Measurements from ENCODE around the gene KCNH3. TPM values are rescaled to one million over a fixed set of nuclear protein-coding genes. Genes with fewer than 3 reads are reported as not detected.

The KCNH3 gene
- total RNA-seq, 4 donors from 2014 or later, result 0.15 to 1.0 (median 0.43) TPM

- Histone ChIP-seq H3K27me3 (no peaks in the 10 kb centered on the region), H3K36me3 (peaks cover 76% of the 10 kb centered on the region), H3K9me3 (no peaks in the 10 kb centered on the region), H3K4me3 (no peak overlapping the region), H3K27ac (no peak overlapping the region), H3K4me1 (no peaks in the 10 kb centered on the region)
- TF ChIP-seq EP300 (IDR thresholded peaks at IDR 0.05) (no peak), POLR2AphosphoS5 (IDR thresholded peaks at IDR 0.05) (no peak), CTCF (IDR thresholded peaks at IDR 0.05) (no peak)
- no peak for DNase-seq (ENCODE audit: low spot score in 2 of 2)
- WGBS, result 83% methylated on average over 6 of the region's 13 CpGs
Observed at GRCh38 chr12:49558526-49558925, 19.7 kb downstream of the KCNH3 start.

DNA sequence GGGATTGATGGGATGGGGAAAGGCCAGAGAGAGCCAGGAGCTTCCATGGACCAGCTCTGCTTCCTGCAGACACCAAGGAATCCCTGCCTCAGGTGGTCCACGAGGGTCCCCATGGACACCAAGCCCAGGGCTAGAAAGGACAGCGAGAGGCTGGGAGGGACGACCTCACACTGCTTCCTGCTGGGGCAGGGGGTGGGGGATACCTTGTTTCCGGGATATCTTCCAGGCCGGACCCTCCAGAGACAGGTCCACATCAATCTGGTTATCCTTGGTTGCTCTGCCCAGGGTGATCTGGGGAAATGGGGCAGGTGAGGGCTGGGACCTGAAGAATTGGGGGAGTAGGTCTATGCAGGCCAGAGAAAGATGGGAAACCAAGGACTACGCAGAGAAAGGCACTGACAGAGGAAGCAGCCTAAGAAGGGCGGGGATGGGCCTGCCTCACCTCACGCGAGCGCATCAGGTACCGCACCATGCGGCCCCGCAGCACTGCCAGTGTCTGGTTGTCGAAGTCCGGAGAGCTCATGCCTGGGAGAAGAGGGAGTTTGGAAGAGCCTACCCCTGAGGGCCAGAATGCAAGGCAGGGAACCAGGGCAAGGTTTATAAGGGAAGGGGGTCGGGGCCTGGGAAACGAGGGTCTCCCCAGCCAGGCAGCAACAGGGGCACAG lies 20.3 kb downstream of the KCNH3 start:
- WGBS, result 89% methylated on average over 17 of the region's 17 CpGs
- no peaks in the 10 kb centered on the region for H3K27me3 ChIP-seq
- H3K4me3 ChIP-seq, result no peak overlapping the region
- no peak for TF ChIP-seq CTCF (IDR thresholded peaks at IDR 0.05)
- TF ChIP-seq POLR2AphosphoS5 (IDR thresholded peaks at IDR 0.05), result no peak
- TF ChIP-seq EP300 (IDR thresholded peaks at IDR 0.05), result no peak
- TF ChIP-seq POLR2A (IDR thresholded peaks at IDR 0.05), result no peak
- H3K9me3 ChIP-seq, result no peaks in the 10 kb centered on the region
- H3K4me1 ChIP-seq, result no peaks in the 10 kb centered on the region
- H3K27ac ChIP-seq, result no peak overlapping the region
- H3K36me3 ChIP-seq, result peaks cover 82% of the 10 kb centered on the region
- no peak for DNase-seq (ENCODE audit: low spot score in 2 of 2)

- WGBS, result 86% methylated on average over 7 of the region's 7 CpGs
- Histone ChIP-seq H3K27ac (no peak overlapping the region), H3K36me3 (peaks cover 97% of the 10 kb centered on the region), H3K4me1 (no peaks in the 10 kb centered on the region), H3K4me3 (no peak overlapping the region), H3K9me3 (no peaks in the 10 kb centered on the region), H3K27me3 (no peaks in the 10 kb centered on the region)
- TF ChIP-seq POLR2A (IDR thresholded peaks at IDR 0.05) (no peak), EP300 (IDR thresholded peaks at IDR 0.05) (no peak), CTCF (IDR thresholded peaks at IDR 0.05) (no peak), POLR2AphosphoS5 (IDR thresholded peaks at IDR 0.05) (no peak)
- no peak for DNase-seq (ENCODE audit: low spot score in 2 of 2)
Observed at GRCh38 chr12:49560695-49561094, 21.9 kb downstream of the KCNH3 start.

- Histone ChIP-seq H3K27me3 (no peaks in the 10 kb centered on the region), H3K36me3 (peaks cover 83% of the 10 kb centered on the region), H3K4me1 (peaks cover 13% of the 10 kb centered on the region), H3K27ac (no peak overlapping the region), H3K9me3 (no peaks in the 10 kb centered on the region), H3K4me3 (no peak overlapping the region)
- 76% methylated on average over 6 of the region's 6 CpGs for WGBS
- no peak for TF ChIP-seq POLR2A (IDR thresholded peaks at IDR 0.05)
- no peak for TF ChIP-seq CTCF (IDR thresholded peaks at IDR 0.05)
- no peak for TF ChIP-seq POLR2AphosphoS5 (IDR thresholded peaks at IDR 0.05)
- TF ChIP-seq EP300 (IDR thresholded peaks at IDR 0.05), result no peak
- no peak for DNase-seq (ENCODE audit: low spot score in 2 of 2)
Observed at GRCh38 chr12:49562233-49562632, 23.4 kb downstream of the KCNH3 start.

DNA sequence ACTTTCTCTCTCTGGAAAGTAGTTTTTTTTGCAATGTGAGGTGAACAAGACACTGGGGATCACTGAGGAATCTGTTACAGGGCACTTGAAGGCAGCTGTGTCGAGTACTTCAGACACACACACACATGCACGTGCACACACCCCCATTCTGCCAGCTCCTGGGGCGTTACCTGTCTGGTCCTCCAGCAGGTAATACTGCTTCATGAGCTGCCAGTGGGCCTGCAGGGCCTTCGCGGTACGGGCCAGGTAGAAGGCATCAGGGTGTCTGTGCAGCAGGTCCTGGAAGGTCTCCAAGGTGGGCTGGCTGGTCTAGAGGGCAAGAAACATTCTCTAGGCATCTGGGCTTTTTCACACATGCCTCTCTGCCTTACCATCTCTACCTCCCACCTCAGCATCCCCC lies 24.0 kb downstream of the KCNH3 start:
- TF ChIP-seq POLR2AphosphoS5 (IDR thresholded peaks at IDR 0.05) (no peak), CTCF (IDR thresholded peaks at IDR 0.05) (no peak), EP300 (IDR thresholded peaks at IDR 0.05) (no peak), POLR2A (IDR thresholded peaks at IDR 0.05) (no peak)
- H3K36me3 ChIP-seq, result peaks cover 77% of the 10 kb centered on the region
- H3K27me3 ChIP-seq, result no peaks in the 10 kb centered on the region
- H3K9me3 ChIP-seq, result no peaks in the 10 kb centered on the region
- WGBS, result 72% methylated on average over 6 of the region's 6 CpGs
- peaks cover 15% of the 10 kb centered on the region for H3K4me1 ChIP-seq
- no peak for DNase-seq (ENCODE audit: low spot score in 2 of 2)
- H3K4me3 ChIP-seq, result no peak overlapping the region
- no peak overlapping the region for H3K27ac ChIP-seq
